PC-9 (cell line): ENCODE measurements around the gene SLC35D2. TPM values are rescaled to one million over a fixed set of nuclear protein-coding genes. Genes with fewer than 3 reads are reported as not detected.

Source experiments
- BruUV-seq: library from RNA; stranded (reverse); fragments of 400-500 nt; replicated peaks from 2 replicates; lab custom pipeline; 2021; lab: Mats Ljungman, UMichigan
- CTCF ChIA-PET: fragments of 300-600 bp; sonication (Branson Sonifier 250); formaldehyde crosslinking; loops from one replicate; lab custom pipeline; 2022; ENCODE audit warnings: antibody characterized with exemption; lab: Charles Lee
- POLR2A ChIA-PET: fragments of 300-600 bp; sonication (Branson Sonifier 250); formaldehyde crosslinking; loops from one replicate; lab custom pipeline; 2022; ENCODE audit warnings: antibody characterized with exemption; ENCODE audit not compliant: unreplicated experiment; lab: Charles Lee
- DNase-seq, 2 experiments: peaks; one replicate each; pipeline versions ENCODE4 v3.0.0 to v3.0.0-alpha.2; 2015 to 2022; ENCODE audit warnings: mixed read lengths in 1 of 2
- H2AFZ ChIP-seq: fragments of 200-600 bp; sonication (generic); 2 replicates; pipeline ENCODE4 v1.8.1; 2017; ENCODE audit warnings: antibody characterized with exemption
- H3F3A ChIP-seq: fragments of 200-600 bp; sonication (generic); 2 replicates; pipeline ENCODE4 v1.8.1; 2017; ENCODE audit warnings: antibody characterized with exemption, mild to moderate bottlenecking, low read depth; ENCODE audit not compliant: insufficient read depth
- H3K27ac ChIP-seq: fragments of 200-600 bp; sonication (generic); 2 replicates; pipeline ENCODE4 v1.6.1; 2016; ENCODE audit warnings: mixed run types
- H3K27me3 ChIP-seq: fragments of 200-600 bp; sonication (generic); 2 replicates; pipeline ENCODE4 v1.6.1; 2016; ENCODE audit warnings: low read depth, mixed run types; ENCODE audit not compliant: insufficient read depth
- H3K36me3 ChIP-seq: fragments of 200-600 bp; sonication (generic); 2 replicates; pipeline ENCODE4 v1.6.1; 2016; ENCODE audit warnings: low read depth, mixed run types
- H3K4me1 ChIP-seq: fragments of 200-600 bp; sonication (generic); replicated peaks from 2 replicates; pipeline ENCODE4 v1.6.1; 2016; ENCODE audit warnings: mixed run types; ENCODE audit not compliant: insufficient read depth
- H3K4me2 ChIP-seq: fragments of 200-600 bp; sonication (generic); 2 replicates; pipeline ENCODE4 v1.6.1; 2017; ENCODE audit warnings: mixed run types
- H3K4me3 ChIP-seq: fragments of 200-600 bp; sonication (generic); 2 replicates; pipeline ENCODE4 v1.6.1; 2016; ENCODE audit warnings: mixed run types
- H3K79me2 ChIP-seq: fragments of 200-600 bp; sonication (generic); 2 replicates; pipeline ENCODE4 v1.6.1; 2017; ENCODE audit warnings: low read depth, mixed run types
- H3K9me2 ChIP-seq: fragments of 200-600 bp; sonication (generic); 2 replicates; pipeline ENCODE4 v1.8.1; 2017; ENCODE audit warnings: mild to moderate bottlenecking; ENCODE audit not compliant: insufficient read depth
- H3K9me3 ChIP-seq: fragments of 200-600 bp; sonication (generic); 2 replicates; pipeline ENCODE4 v1.8.1; 2016; ENCODE audit warnings: low read depth; ENCODE audit not compliant: insufficient read depth
- H4K20me1 ChIP-seq: fragments of 200-600 bp; sonication (generic); 2 replicates; pipeline ENCODE4 v1.8.1; 2017; ENCODE audit not compliant: insufficient read depth
- CTCF ChIP-seq: fragments of 200-600 bp; sonication (generic); conservative IDR thresholded peaks from 2 replicates; pipeline ENCODE4 v1.6.1; 2017; ENCODE audit warnings: mixed run types, antibody characterized with exemption, mild to moderate bottlenecking, moderate library complexity
- EZH2 ChIP-seq: fragments of 200-600 bp; sonication (generic); IDR thresholded peaks from 2 replicates; pipeline ENCODE4 v1.8.0; 2017; ENCODE audit warnings: antibody characterized with exemption, low read depth
- intact Hi-C: fragments of 100-400 bp; cut with micrococcal nuclease; formaldehyde crosslinking; loops from one replicate; pipeline ENCODE4 v1.10.0; 2022; ENCODE audit not compliant: unreplicated experiment
- total RNA-seq: library from RNA; stranded (reverse); gene quantifications from 2 replicates; pipeline ENCODE4 v1.2.3, GENCODE V29; 2021

The SLC35D2 gene
- total RNA-seq, 1 experiment from 2014 or later, result 27.6 TPM

GRCh38 chr9:96289392-96289791 is 94.1 kb downstream of the SLC35D2 start:
- no peak for TF ChIP-seq EZH2
- no peak for TF ChIP-seq CTCF
- Histone ChIP-seq H3K27me3 (no peaks in the 10 kb centered on the region), H3K4me3 (no peak overlapping the region), H3K4me1 (no peaks in the 10 kb centered on the region), H3K9me2 (no peaks in the 10 kb centered on the region), H3K9me3 (0 out of 2 replicates have a peak, but pooled peaks cover 4% of the 10 kb centered on the region), H3K27ac (no peak overlapping the region), H2AFZ (no peak overlapping the region), H3K79me2 (no peaks in the 10 kb centered on the region), H3K36me3 (no peaks in the 10 kb centered on the region), H3F3A (no peaks in the 10 kb centered on the region), H4K20me1 (no peaks in the 10 kb centered on the region), H3K4me2 (no peak overlapping the region)
- intact Hi-C loops, result no loop called here
- ChIA-PET CTCF (no interaction called here), POLR2A (no interaction called here)
- BruUV-seq, result no TSS peak
- no peak for DNase-seq

- POLR2A ChIA-PET, result no interaction called here
- Histone ChIP-seq H2AFZ (no peak overlapping the region), H3K4me2 (no peak overlapping the region), H3K4me3 (no peak overlapping the region), H3K9me2 (no peaks in the 10 kb centered on the region), H3K9me3 (0 out of 2 replicates have a peak, but pooled peaks cover 10% of the 10 kb centered on the region), H3K4me1 (peaks cover 7% of the 10 kb centered on the region), H3K36me3 (no peaks in the 10 kb centered on the region), H3K27me3 (no peaks in the 10 kb centered on the region), H3K79me2 (no peaks in the 10 kb centered on the region), H4K20me1 (no peaks in the 10 kb centered on the region), H3F3A (no peaks in the 10 kb centered on the region), H3K27ac (no peak overlapping the region)
- DNase-seq, result no peak
- intact Hi-C loops, result no loop called here
- no TSS peak for BruUV-seq
- TF ChIP-seq CTCF (no peak), EZH2 (no peak)
- CTCF ChIA-PET, result no interaction called here
These were observed 101.9 kb downstream of the SLC35D2 start for GRCh38 chr9:96281641-96282040.

- intact Hi-C loops, result no loop called here
- peak; percentile 80 to 89 for DNase-seq
- H3K79me2 ChIP-seq, result no peaks in the 10 kb centered on the region
- no peaks in the 10 kb centered on the region for H3K9me2 ChIP-seq
- H2AFZ ChIP-seq, result no peak overlapping the region
- no peaks in the 10 kb centered on the region for H3F3A ChIP-seq
- H4K20me1 ChIP-seq, result no peaks in the 10 kb centered on the region
- peaks cover 12% of the 10 kb centered on the region; the same call in 1 of the 2 replicates for H3K9me3 ChIP-seq
- BruUV-seq, result no TSS peak
- POLR2A ChIA-PET, result interaction anchor here (0.7 kb wide), 2 partner anchors 22 to 716 kb away, joined by 5 to 7 read pairs; no protein-coding TSS in a partner anchor
- no peak for TF ChIP-seq EZH2
- TF ChIP-seq CTCF, result no peak
- CTCF ChIA-PET, result no interaction called here
- H3K4me1 ChIP-seq, result peaks cover 7% of the 10 kb centered on the region
- H3K27ac ChIP-seq, result no peak overlapping the region
- no peak overlapping the region for H3K4me3 ChIP-seq
- no peaks in the 10 kb centered on the region for H3K36me3 ChIP-seq
- H3K27me3 ChIP-seq, result no peaks in the 10 kb centered on the region
- peak overlapping the region; percentile 33; the same call in 1 of the 2 replicates for H3K4me2 ChIP-seq
These were observed 103.6 kb downstream of the SLC35D2 start for GRCh38 chr9:96279932-96280331.
